GM06990 (cell line): ENCODE measurements around the gene ZNF609.

ENCODE experiments used
- DNase-seq: peaks from one replicate; pipeline ENCODE4 v3.0.0-alpha.2; 2011; ENCODE audit not compliant: insufficient read length; ENCODE audit errors: extremely low read depth
- H3K27me3 ChIP-seq: replicated peaks from 2 replicates; pipeline ENCODE4 v1.6.0; 2011; ENCODE audit warnings: low read length; ENCODE audit not compliant: control insufficient read depth, insufficient read depth
- H3K36me3 ChIP-seq: 2 replicates; pipeline ENCODE4 v1.5.1; 2011; ENCODE audit warnings: low read length; ENCODE audit not compliant: control insufficient read depth, insufficient read depth
- H3K4me3 ChIP-seq: replicated peaks from 2 replicates; pipeline ENCODE4 v1.5.1; 2011; ENCODE audit warnings: low read depth, mild to moderate bottlenecking, control low read depth, low read length
- TF ChIP-seq, protein P1 (sequence below): IDR thresholded peaks from 2 replicates; pipeline ENCODE4 v1.5.1; 2011; ENCODE audit warnings: low read length, control low read depth, mild to moderate bottlenecking, inconsistent platforms; ENCODE audit not compliant: insufficient read depth, poor library complexity, severe bottlenecking

Gene ZNF609

GRCh38 chr15:64507293-64507802, 47.0 kb downstream of the ZNF609 start:
- Histone ChIP-seq H3K4me3 (no peak overlapping the region), H3K27me3 (no peaks in the 10 kb centered on the region), H3K36me3 (peaks cover 2% of the 10 kb centered on the region)
- TF ChIP-seq, protein P1, sequence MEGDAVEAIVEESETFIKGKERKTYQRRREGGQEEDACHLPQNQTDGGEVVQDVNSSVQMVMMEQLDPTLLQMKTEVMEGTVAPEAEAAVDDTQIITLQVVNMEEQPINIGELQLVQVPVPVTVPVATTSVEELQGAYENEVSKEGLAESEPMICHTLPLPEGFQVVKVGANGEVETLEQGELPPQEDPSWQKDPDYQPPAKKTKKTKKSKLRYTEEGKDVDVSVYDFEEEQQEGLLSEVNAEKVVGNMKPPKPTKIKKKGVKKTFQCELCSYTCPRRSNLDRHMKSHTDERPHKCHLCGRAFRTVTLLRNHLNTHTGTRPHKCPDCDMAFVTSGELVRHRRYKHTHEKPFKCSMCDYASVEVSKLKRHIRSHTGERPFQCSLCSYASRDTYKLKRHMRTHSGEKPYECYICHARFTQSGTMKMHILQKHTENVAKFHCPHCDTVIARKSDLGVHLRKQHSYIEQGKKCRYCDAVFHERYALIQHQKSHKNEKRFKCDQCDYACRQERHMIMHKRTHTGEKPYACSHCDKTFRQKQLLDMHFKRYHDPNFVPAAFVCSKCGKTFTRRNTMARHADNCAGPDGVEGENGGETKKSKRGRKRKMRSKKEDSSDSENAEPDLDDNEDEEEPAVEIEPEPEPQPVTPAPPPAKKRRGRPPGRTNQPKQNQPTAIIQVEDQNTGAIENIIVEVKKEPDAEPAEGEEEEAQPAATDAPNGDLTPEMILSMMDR, result no peak
- peak; percentile 46 for DNase-seq

DNA sequence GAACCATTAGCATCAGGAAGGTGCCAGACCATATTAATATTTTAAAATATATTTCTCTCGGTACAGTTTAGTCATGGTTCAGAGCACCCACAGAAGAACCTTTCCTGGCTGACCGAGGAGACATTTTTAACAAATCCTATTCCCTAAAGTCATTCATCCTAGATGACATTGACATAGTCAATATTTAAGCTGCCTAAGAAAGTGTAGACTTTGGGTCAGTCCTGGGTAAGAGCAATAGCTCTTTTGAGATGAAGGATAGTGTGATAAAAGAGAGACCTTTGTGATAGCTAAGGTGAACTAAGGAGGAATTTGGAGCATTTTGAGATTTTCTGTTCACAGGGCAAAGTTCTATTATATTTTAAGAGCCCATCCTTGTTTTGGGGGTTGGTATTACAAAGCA, 47.5 kb downstream of the ZNF609 start:
- Histone ChIP-seq H3K36me3 (peaks cover 2% of the 10 kb centered on the region), H3K27me3 (no peaks in the 10 kb centered on the region), H3K4me3 (no peak overlapping the region)
- no peak for DNase-seq
- TF ChIP-seq, protein P1, result no peak

DNA sequence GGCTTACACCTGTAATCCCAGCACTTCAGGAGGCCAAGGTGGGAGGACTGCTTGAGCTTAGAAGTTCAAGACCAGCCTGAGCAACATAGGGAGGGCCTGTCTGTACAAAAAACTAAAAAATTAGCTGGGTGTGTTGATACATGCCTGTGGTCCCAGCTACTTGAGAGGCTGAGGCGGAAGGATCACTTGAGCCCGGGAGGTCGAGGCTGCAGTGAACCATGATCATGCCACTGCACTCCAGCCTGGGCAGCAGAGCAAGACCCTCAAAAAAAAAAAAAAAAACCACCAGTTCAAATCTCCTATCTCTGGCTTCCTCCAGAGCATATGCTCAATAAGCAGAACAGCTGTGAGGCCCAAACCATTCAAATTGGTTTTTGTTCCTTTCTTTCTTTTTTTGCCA, 53.4 kb downstream of the ZNF609 start:
- no peaks in the 10 kb centered on the region; the same call in none of the 2 replicates for H3K36me3 ChIP-seq
- H3K4me3 ChIP-seq, result no peak overlapping the region
- no peaks in the 10 kb centered on the region for H3K27me3 ChIP-seq
- TF ChIP-seq, protein P1, result no peak
- no peak for DNase-seq

DNA sequence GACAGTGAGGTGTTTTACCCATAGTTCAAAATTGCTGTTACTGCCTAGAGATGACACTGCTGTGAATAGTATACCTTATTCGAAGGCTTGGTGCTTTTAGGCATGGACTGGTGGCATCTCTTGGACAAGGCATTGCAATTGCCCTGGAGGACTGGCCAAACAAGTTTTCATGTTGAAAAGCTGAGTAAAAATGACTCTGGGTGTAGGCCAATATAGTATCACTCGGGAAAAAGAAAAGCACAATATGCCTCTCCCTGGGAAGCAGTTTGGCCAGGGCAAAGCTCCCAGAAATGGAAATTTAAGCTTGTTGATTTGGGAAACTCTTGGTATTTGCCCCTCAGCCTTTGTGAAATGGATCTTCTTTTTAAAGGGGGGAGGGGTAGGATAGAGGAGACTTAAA, 54.8 kb downstream of the ZNF609 start:
- Histone ChIP-seq H3K27me3 (no peaks in the 10 kb centered on the region), H3K4me3 (no peak overlapping the region), H3K36me3 (no peaks in the 10 kb centered on the region; the same call in none of the 2 replicates)
- TF ChIP-seq, protein P1, result no peak
- no peak for DNase-seq

GRCh38 chr15:64515825-64516224, 55.4 kb downstream of the ZNF609 start:
- H3K36me3 ChIP-seq, result no peaks in the 10 kb centered on the region; the same call in none of the 2 replicates
- DNase-seq, result no peak
- TF ChIP-seq, protein P1, result no peak
- H3K27me3 ChIP-seq, result no peaks in the 10 kb centered on the region
- H3K4me3 ChIP-seq, result no peak overlapping the region

- Histone ChIP-seq H3K4me3 (no peak overlapping the region), H3K27me3 (no peaks in the 10 kb centered on the region), H3K36me3 (no peaks in the 10 kb centered on the region; the same call in none of the 2 replicates)
- DNase-seq, result no peak
- TF ChIP-seq, protein P1, result no peak
Observed at GRCh38 chr15:64519897-64520296, 59.5 kb downstream of the ZNF609 start.
